Measurements from ENCODE around the gene MEG3. TPM values are rescaled to one million over a fixed set of nuclear protein-coding genes. Genes with fewer than 3 reads are reported as not detected.

The MEG3 gene
- total RNA-seq, 1 donor from 2014 or later: not detected

GRCh38 chr14:100841761-100842403 is 16.0 kb downstream of the MEG3 start:
- H3K27ac Mint-ChIP-seq (ENCODE audit: unreplicated experiment): peak overlapping the region; percentile 42
- no peaks in the 10 kb centered on the region for H3K36me3 Mint-ChIP-seq (ENCODE audit: low read depth)
- TF ChIP-seq CTCF (IDR thresholded peaks at IDR 0.05): no peak
- H3K4me1 Mint-ChIP-seq (ENCODE audit: low read depth): peaks cover 31% of the 10 kb centered on the region
- no peaks in the 10 kb centered on the region for H3K9me3 Mint-ChIP-seq (ENCODE audit: low read depth)
- no peak overlapping the region for H3K4me3 Mint-ChIP-seq (ENCODE audit: unreplicated experiment)
- peak; percentile 56 for DNase-seq (ENCODE audit: low spot score)
- no peaks in the 10 kb centered on the region for H3K27me3 Mint-ChIP-seq (ENCODE audit: low read depth)

- H3K27ac Mint-ChIP-seq (ENCODE audit: unreplicated experiment): peak overlapping the region; percentile 79
- peaks cover 31% of the 10 kb centered on the region for H3K4me1 Mint-ChIP-seq (ENCODE audit: low read depth)
- peak; percentile 7 for DNase-seq (ENCODE audit: low spot score)
- H3K36me3 Mint-ChIP-seq (ENCODE audit: low read depth): no peaks in the 10 kb centered on the region
- H3K27me3 Mint-ChIP-seq (ENCODE audit: low read depth): no peaks in the 10 kb centered on the region
- no peak overlapping the region for H3K4me3 Mint-ChIP-seq (ENCODE audit: unreplicated experiment)
- H3K9me3 Mint-ChIP-seq (ENCODE audit: low read depth): no peaks in the 10 kb centered on the region
- no peak for TF ChIP-seq CTCF (IDR thresholded peaks at IDR 0.05)
These were observed 16.9 kb downstream of the MEG3 start for GRCh38 chr14:100842799-100843198.

- Mint-ChIP-seq H3K4me1 (ENCODE audit: low read depth) (peaks cover 26% of the 10 kb centered on the region), H3K36me3 (ENCODE audit: low read depth) (no peaks in the 10 kb centered on the region), H3K4me3 (ENCODE audit: unreplicated experiment) (no peak overlapping the region), H3K27ac (ENCODE audit: unreplicated experiment) (no peak overlapping the region), H3K9me3 (ENCODE audit: low read depth) (no peaks in the 10 kb centered on the region), H3K27me3 (ENCODE audit: low read depth) (no peaks in the 10 kb centered on the region)
- peak; percentile 33 for DNase-seq (ENCODE audit: low spot score)
- TF ChIP-seq CTCF (IDR thresholded peaks at IDR 0.05): no peak
These were observed 18.1 kb downstream of the MEG3 start for GRCh38 chr14:100844082-100844408.

- H3K9me3 Mint-ChIP-seq (ENCODE audit: low read depth): no peaks in the 10 kb centered on the region
- no peak overlapping the region for H3K4me3 Mint-ChIP-seq (ENCODE audit: unreplicated experiment)
- H3K36me3 Mint-ChIP-seq (ENCODE audit: low read depth): no peaks in the 10 kb centered on the region
- no peak for TF ChIP-seq CTCF (IDR thresholded peaks at IDR 0.05)
- H3K27me3 Mint-ChIP-seq (ENCODE audit: low read depth): no peaks in the 10 kb centered on the region
- H3K4me1 Mint-ChIP-seq (ENCODE audit: low read depth): peaks cover 23% of the 10 kb centered on the region
- H3K27ac Mint-ChIP-seq (ENCODE audit: unreplicated experiment): no peak overlapping the region
- DNase-seq (ENCODE audit: low spot score): no peak
These were observed 18.5 kb downstream of the MEG3 start for GRCh38 chr14:100844421-100844820.

GRCh38 chr14:100844846-100845245 is 18.9 kb downstream of the MEG3 start:
- Mint-ChIP-seq H3K4me3 (ENCODE audit: unreplicated experiment) (no peak overlapping the region), H3K27me3 (ENCODE audit: low read depth) (no peaks in the 10 kb centered on the region), H3K4me1 (ENCODE audit: low read depth) (peaks cover 23% of the 10 kb centered on the region), H3K36me3 (ENCODE audit: low read depth) (no peaks in the 10 kb centered on the region), H3K9me3 (ENCODE audit: low read depth) (no peaks in the 10 kb centered on the region), H3K27ac (ENCODE audit: unreplicated experiment) (no peak overlapping the region)
- DNase-seq (ENCODE audit: low spot score): peak; percentile 75
- no peak for TF ChIP-seq CTCF (IDR thresholded peaks at IDR 0.05)

Data from chondrocyte (in vitro differentiated cells).